GM18526 (cell line): ENCODE results near the gene GRPEL2.

ENCODE experiments used
- POLR2A ChIP-seq: IDR thresholded peaks from 3 replicates; pipeline ENCODE4 v1.6.1; 2011; ENCODE audit not compliant: insufficient read length; ENCODE audit errors: extremely low read depth

The GRPEL2 gene

GRCh38 chr5:149364719-149365118, 19.4 kb downstream of the GRPEL2 start:
- no peak for TF ChIP-seq POLR2A

GRCh38 chr5:149365418-149365817, 20.1 kb downstream of the GRPEL2 start:
- no peak for TF ChIP-seq POLR2A

GRCh38 chr5:149366169-149366729, 20.9 kb downstream of the GRPEL2 start:
- no peak for TF ChIP-seq POLR2A

GRCh38 chr5:149367249-149367971, 22.1 kb downstream of the GRPEL2 start:
- no peak for TF ChIP-seq POLR2A

GRCh38 chr5:149367972-149368645, 22.8 kb downstream of the GRPEL2 start:
- TF ChIP-seq POLR2A: no peak

GRCh38 chr5:149370878-149371277, 25.6 kb downstream of the GRPEL2 start:
- no peak for TF ChIP-seq POLR2A

- TF ChIP-seq POLR2A: no peak
These were observed 26.1 kb downstream of the GRPEL2 start for GRCh38 chr5:149371296-149371962.

- TF ChIP-seq POLR2A: no peak
These were observed 26.9 kb downstream of the GRPEL2 start for GRCh38 chr5:149372076-149372795.

GRCh38 chr5:149372932-149373331, 27.6 kb downstream of the GRPEL2 start:
- TF ChIP-seq POLR2A: no peak

- TF ChIP-seq POLR2A: no peak
These were observed 29.0 kb downstream of the GRPEL2 start for GRCh38 chr5:149374303-149374702.

- no peak for TF ChIP-seq POLR2A
These were observed 29.5 kb downstream of the GRPEL2 start for GRCh38 chr5:149374801-149375200.

GRCh38 chr5:149375434-149375833, 30.1 kb downstream of the GRPEL2 start:
- TF ChIP-seq POLR2A: no peak

- no peak for TF ChIP-seq POLR2A
These were observed 30.8 kb downstream of the GRPEL2 start for GRCh38 chr5:149376104-149376503.

- no peak for TF ChIP-seq POLR2A
These were observed 31.6 kb downstream of the GRPEL2 start for GRCh38 chr5:149376711-149377447.
